IMR-90 (cell line): ENCODE data around the gene WNK4.

ENCODE experiments used
- CEBPB ChIP-seq: IDR thresholded peaks from 2 replicates; pipeline ENCODE4 v1.6.1; 2012; ENCODE audit warnings: low read depth, low read length, improper control_type of control experiment
- MXI1 ChIP-seq: IDR thresholded peaks from 2 replicates; pipeline ENCODE4 v1.6.1; 2012; ENCODE audit warnings: low read depth, mild to moderate bottlenecking, low read length, moderate library complexity, borderline replicate concordance
- POLR2A ChIP-seq: IDR thresholded peaks from 2 replicates; pipeline ENCODE4 v1.6.1; 2012; ENCODE audit warnings: mild to moderate bottlenecking, low read depth, low read length
- RAD21 ChIP-seq: IDR thresholded peaks from 2 replicates; pipeline ENCODE4 v1.6.1; 2012; ENCODE audit warnings: low read length, improper control_type of control experiment
- RCOR1 ChIP-seq: IDR thresholded peaks from 2 replicates; pipeline ENCODE4 v1.6.1; 2012; ENCODE audit warnings: mild to moderate bottlenecking, low read length, improper control_type of control experiment; ENCODE audit not compliant: insufficient replicate concordance
- SMC3 ChIP-seq: fragments of 150-350 bp; IDR thresholded peaks from 2 replicates; pipeline ENCODE4 v1.6.1; 2016; ENCODE audit warnings: low read depth, mild to moderate bottlenecking, antibody characterized with exemption, low read length, moderate library complexity
- TF ChIP-seq, protein P1 (sequence below): conservative IDR thresholded peaks from 2 replicates; pipeline ENCODE4 v1.5.1; 2012; ENCODE audit warnings: mild to moderate bottlenecking, low read depth, low read length, improper control_type of control experiment

DNA sequence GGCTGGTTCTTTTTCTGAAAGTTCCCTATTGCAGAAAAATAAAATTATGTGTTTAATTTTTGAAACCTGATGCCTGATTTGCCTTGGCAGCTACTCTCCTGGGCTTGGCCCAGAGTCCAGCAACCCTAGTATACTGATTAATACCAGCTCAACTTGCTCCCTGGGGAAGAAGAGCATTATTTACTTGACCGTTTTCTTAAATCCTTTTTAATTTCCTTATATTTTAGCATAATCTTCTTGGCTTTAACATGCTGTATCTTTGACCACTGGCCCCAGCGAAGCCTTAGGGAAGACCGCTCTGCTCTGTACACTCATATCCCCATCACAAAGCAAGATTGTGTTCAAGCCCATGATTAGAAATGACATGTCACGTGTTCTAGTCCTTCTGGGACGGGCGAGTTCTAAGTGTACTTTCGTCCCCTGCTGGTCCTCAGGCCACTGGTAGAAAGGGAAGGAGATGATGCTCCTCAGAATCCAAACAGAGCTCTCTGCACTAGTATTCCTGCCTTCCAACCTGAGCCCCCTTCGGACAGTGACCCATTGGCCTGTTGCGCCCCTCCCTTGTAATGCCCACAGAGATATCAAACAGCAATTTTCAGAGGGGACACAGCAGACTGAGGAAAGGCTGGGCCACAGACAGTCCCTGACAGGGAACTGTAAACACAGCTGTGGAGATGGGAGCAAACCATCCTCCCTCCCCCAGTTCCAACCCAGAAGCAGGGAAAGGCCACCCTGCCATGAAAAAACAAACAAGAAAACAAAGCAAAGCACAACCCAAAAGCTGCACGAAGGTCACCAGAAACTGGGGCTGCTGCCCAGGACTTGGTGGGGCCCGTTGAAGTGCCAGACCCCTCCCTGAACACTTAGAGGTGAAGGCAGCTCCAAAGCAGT lies 31.3 kb upstream of the WNK4 start:
- TF ChIP-seq, protein P1, sequence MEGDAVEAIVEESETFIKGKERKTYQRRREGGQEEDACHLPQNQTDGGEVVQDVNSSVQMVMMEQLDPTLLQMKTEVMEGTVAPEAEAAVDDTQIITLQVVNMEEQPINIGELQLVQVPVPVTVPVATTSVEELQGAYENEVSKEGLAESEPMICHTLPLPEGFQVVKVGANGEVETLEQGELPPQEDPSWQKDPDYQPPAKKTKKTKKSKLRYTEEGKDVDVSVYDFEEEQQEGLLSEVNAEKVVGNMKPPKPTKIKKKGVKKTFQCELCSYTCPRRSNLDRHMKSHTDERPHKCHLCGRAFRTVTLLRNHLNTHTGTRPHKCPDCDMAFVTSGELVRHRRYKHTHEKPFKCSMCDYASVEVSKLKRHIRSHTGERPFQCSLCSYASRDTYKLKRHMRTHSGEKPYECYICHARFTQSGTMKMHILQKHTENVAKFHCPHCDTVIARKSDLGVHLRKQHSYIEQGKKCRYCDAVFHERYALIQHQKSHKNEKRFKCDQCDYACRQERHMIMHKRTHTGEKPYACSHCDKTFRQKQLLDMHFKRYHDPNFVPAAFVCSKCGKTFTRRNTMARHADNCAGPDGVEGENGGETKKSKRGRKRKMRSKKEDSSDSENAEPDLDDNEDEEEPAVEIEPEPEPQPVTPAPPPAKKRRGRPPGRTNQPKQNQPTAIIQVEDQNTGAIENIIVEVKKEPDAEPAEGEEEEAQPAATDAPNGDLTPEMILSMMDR: no peak
- TF ChIP-seq POLR2A (no peak), RCOR1 (no peak), CEBPB (no peak), MXI1 (no peak), SMC3 (no peak), RAD21 (no peak)
